Endothelial cell of umbilical vein (primary cell): ENCODE results near the gene SPEN. TPM values are rescaled to one million over a fixed set of nuclear protein-coding genes. Genes with fewer than 3 reads are reported as not detected.

ENCODE experiments used
- BruUV-seq: library from RNA; stranded (reverse); fragments of 400-500 nt; replicated peaks from 2 replicates; lab custom pipeline; 2021; lab: Mats Ljungman, UMichigan
- CTCF ChIA-PET: fragments of 300-600, 350-600 bp; sonication (Branson Sonifier 250); formaldehyde crosslinking; loops from one replicate; lab custom pipeline; 2021; ENCODE audit warnings: antibody characterized with exemption, inconsistent platforms; lab: Charles Lee
- POLR2A ChIA-PET: fragments of 300-600, 350-600 bp; sonication (Branson Sonifier 250); formaldehyde crosslinking; loops from one replicate; lab custom pipeline; 2021; ENCODE audit warnings: antibody characterized with exemption, inconsistent platforms; lab: Charles Lee
- DNase-seq: peaks from one replicate; pipeline ENCODE4 v3.0.0-alpha.2; 2011; ENCODE audit warnings: low read depth, low spot score
- FAIRE-seq: peaks from 2 replicates; lab custom pipeline; 2011; peaks lifted over from hg19 to GRCh38; lab: Jason Lieb, UNC
- H2AFZ ChIP-seq: 2 replicates; pipeline ENCODE4 v1.6.0; 2012; ENCODE audit warnings: low read depth, low read length, control low read depth, inconsistent platforms
- H3K27ac ChIP-seq: 2 replicates; pipeline ENCODE4 v1.5.1; 2011; ENCODE audit warnings: low read depth, mild to moderate bottlenecking, control low read depth, low read length, moderate library complexity; ENCODE audit not compliant: insufficient read depth
- H3K27me3 ChIP-seq, 2 experiments: 2 replicates each; pipeline versions ENCODE4 v1.6.0 to v1.6.1; 2011; ENCODE audit warnings: low read length in 2 of 2, mixed read lengths in 1 of 2; ENCODE audit not compliant: control insufficient read depth in 2 of 2, insufficient read depth in 2 of 2
- H3K36me3 ChIP-seq, 2 experiments: 2 replicates in 1 of 2; 3 replicates in 1 of 2; pipeline ENCODE4 v1.5.1; 2011; ENCODE audit warnings: low read length in 2 of 2, mild to moderate bottlenecking in 1 of 2, moderate library complexity in 1 of 2; ENCODE audit not compliant: control insufficient read depth in 2 of 2, insufficient read depth in 2 of 2; ENCODE audit errors: extremely low read depth in 1 of 2
- H3K4me1 ChIP-seq: 3 replicates; pipeline ENCODE4 v1.5.1; 2011; ENCODE audit warnings: mild to moderate bottlenecking, low read length; ENCODE audit not compliant: control insufficient read depth, insufficient read depth; ENCODE audit errors: extremely low read depth
- H3K4me2 ChIP-seq: 2 replicates; pipeline ENCODE4 v1.6.1; 2011; ENCODE audit warnings: low read length, control low read depth, mixed read lengths; ENCODE audit not compliant: insufficient read depth
- H3K4me3 ChIP-seq, 3 experiments: fragments of 200-600 bp in 1 of 3; sonication (generic), shearing (Covaris generic) in 1 of 3; replicated peaks in 1 of 3; 2 replicates each; pipeline ENCODE4 v1.5.1; 2011 to 2016; ENCODE audit warnings: control low read depth in 3 of 3, low read length in 3 of 3, mild to moderate bottlenecking in 2 of 3, inconsistent platforms in 1 of 3, low read depth in 1 of 3, moderate library complexity in 1 of 3; ENCODE audit not compliant: insufficient read depth in 1 of 3
- H3K79me2 ChIP-seq: 2 replicates; pipeline ENCODE4 v1.6.0; 2012; ENCODE audit warnings: low read length, inconsistent platforms; ENCODE audit not compliant: control insufficient read depth, insufficient read depth
- H3K9ac ChIP-seq: replicated peaks from 2 replicates; pipeline ENCODE3; 2011; ENCODE audit warnings: low read length, control low read depth; ENCODE audit not compliant: insufficient read depth; ENCODE audit errors: extremely low read depth
- H3K9me1 ChIP-seq: replicated peaks from 3 replicates; pipeline ENCODE4 v1.6.0; 2011; ENCODE audit warnings: mild to moderate bottlenecking, low read length; ENCODE audit not compliant: control insufficient read depth, insufficient read depth; ENCODE audit errors: extremely low read depth
- H3K9me3 ChIP-seq: replicated peaks from 2 replicates; pipeline ENCODE4 v1.5.1; 2012; ENCODE audit warnings: low read length, inconsistent platforms; ENCODE audit not compliant: control insufficient read depth, insufficient read depth
- H4K20me1 ChIP-seq: replicated peaks from 2 replicates; pipeline ENCODE3; 2011; ENCODE audit warnings: mild to moderate bottlenecking, low read length; ENCODE audit not compliant: control insufficient read depth, insufficient read depth; ENCODE audit errors: extremely low read depth
- EZH2 ChIP-seq: IDR thresholded peaks from 2 replicates; pipeline ENCODE4 v1.6.1; 2012; ENCODE audit warnings: borderline replicate concordance, low read depth, mild to moderate bottlenecking, moderate library complexity, low read length, inconsistent platforms; ENCODE audit not compliant: severe bottlenecking
- FOS ChIP-seq: IDR thresholded peaks from 2 replicates; pipeline ENCODE4 v1.6.1; 2011; ENCODE audit warnings: mild to moderate bottlenecking, low read length, moderate library complexity, borderline replicate concordance; ENCODE audit not compliant: insufficient read depth
- GATA2 ChIP-seq: IDR thresholded peaks from 2 replicates; pipeline ENCODE4 v1.7.0; 2011; ENCODE audit warnings: low read depth, mild to moderate bottlenecking, moderate library complexity, mixed read lengths, low read length; ENCODE audit not compliant: insufficient read length, insufficient read depth
- JUN ChIP-seq: IDR thresholded peaks from 2 replicates; pipeline ENCODE4 v1.6.1; 2011; ENCODE audit warnings: borderline replicate concordance, low read depth; ENCODE audit not compliant: insufficient read length, insufficient read depth
- MYC ChIP-seq: IDR thresholded peaks from one replicate; pipeline ENCODE4 v1.6.1; 2011; ENCODE audit warnings: mild to moderate bottlenecking, low read depth, low read length
- POLR2A ChIP-seq: IDR thresholded peaks from 2 replicates; pipeline ENCODE4 v1.6.1; 2012; ENCODE audit warnings: low read depth, mild to moderate bottlenecking, control low read depth, low read length
- POLR2AphosphoS5 ChIP-seq: IDR thresholded peaks from 2 replicates; pipeline ENCODE4 v1.6.1; 2012; ENCODE audit warnings: low read depth, mild to moderate bottlenecking, control low read depth, low read length, moderate library complexity; ENCODE audit not compliant: insufficient read depth
- dilution Hi-C: fragments of 300-500 bp; cut with MboI; formaldehyde crosslinking; loops from one replicate; pipeline ENCODE4 v1.15.0; 2019; ENCODE audit warnings: low sequenced_read_pairs; ENCODE audit not compliant: extremely low pct_ligation_motif_present
- intact Hi-C: fragments of 100-400 bp; cut with micrococcal nuclease; formaldehyde crosslinking; loops from one replicate; pipeline ENCODE4 v1.10.0; 2022
- polyA plus RNA-seq, 4 experiments: library from polyadenylated mRNA; depleted of rRNA in 3 of 4; stranded (reverse) in 3 of 4; unstranded in 1 of 4; fragments of >200 nt; gene quantifications; 2 replicates each; pipeline versions ENCODE4 v1.2.1 to v1.2.3, GENCODE V29; 2011 to 2012; ENCODE audit warnings: missing spikeins in 1 of 4
- total RNA-seq: library from RNA; stranded (reverse); gene quantifications from 2 replicates; pipeline ENCODE4 v1.2.3, GENCODE V29; 2021
- TF ChIP-seq, protein P1 (sequence below): IDR thresholded peaks from 2 replicates; pipeline ENCODE4 v1.6.1; 2011; ENCODE audit not compliant: insufficient read depth, insufficient read length
- TF ChIP-seq, protein P2 (sequence below), 2 donors: IDR thresholded peaks; 1 replicate in 1 of 2; 2 replicates in 1 of 2; pipeline ENCODE4 v1.5.1; 2011; ENCODE audit warnings: low read length in 2 of 2, mild to moderate bottlenecking in 2 of 2, moderate library complexity in 2 of 2, control low read depth in 1 of 2, inconsistent platforms in 1 of 2, low read depth in 1 of 2; ENCODE audit not compliant: insufficient read depth in 1 of 2; ENCODE audit errors: extremely low read depth in 1 of 2

SPEN gene
- total and polyA plus RNA-seq, 2 donors (not counting 3 experiments of a cell fraction or from before 2014, with no cell fraction given), result 9.3 to 44.4 TPM

GRCh38 chr1:15949453-15950245 is 102.1 kb downstream of the SPEN start:
- TSS peak; percentile 69 for BruUV-seq
- POLR2A ChIA-PET, result interaction anchor here (0.7 kb wide), 1 partner anchor 26 kb away, joined by 3 read pairs; the partner anchor contains the start of gene ZBTB17
- intact Hi-C loops (loop anchor here (1.0 kb wide), 3 partner anchors 12 to 154 kb away; partner anchors contain the start of gene ZBTB17), dilution Hi-C loops (no loop called here)
- H3K9me1 ChIP-seq, result no peaks in the 10 kb centered on the region
- no peak overlapping the region for H2AFZ ChIP-seq
- DNase-seq, result peak; percentile 92
- CTCF ChIA-PET, result interaction anchor here (0.7 to 2.7 kb wide), 6 partner anchors 8 to 158 kb away, joined by 3 to 16 read pairs (median 6); no protein-coding TSS in a partner anchor
- H3K79me2 ChIP-seq, result peaks cover 33% of the 10 kb centered on the region
- no peak overlapping the region for H3K4me2 ChIP-seq
- H4K20me1 ChIP-seq, result no peaks in the 10 kb centered on the region
- no peak overlapping the region for H3K4me3 ChIP-seq
- TF ChIP-seq, protein P1, sequence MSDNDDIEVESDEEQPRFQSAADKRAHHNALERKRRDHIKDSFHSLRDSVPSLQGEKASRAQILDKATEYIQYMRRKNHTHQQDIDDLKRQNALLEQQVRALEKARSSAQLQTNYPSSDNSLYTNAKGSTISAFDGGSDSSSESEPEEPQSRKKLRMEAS, result peak; percentile 39
- peak; percentile 45 for TF ChIP-seq FOS
- TF ChIP-seq JUN, result no peak
- peak; percentile 48 for TF ChIP-seq MYC
- no peak for TF ChIP-seq GATA2
- no peak for TF ChIP-seq POLR2AphosphoS5
- no peak for TF ChIP-seq POLR2A
- no peak for TF ChIP-seq EZH2
- TF ChIP-seq, protein P2, sequence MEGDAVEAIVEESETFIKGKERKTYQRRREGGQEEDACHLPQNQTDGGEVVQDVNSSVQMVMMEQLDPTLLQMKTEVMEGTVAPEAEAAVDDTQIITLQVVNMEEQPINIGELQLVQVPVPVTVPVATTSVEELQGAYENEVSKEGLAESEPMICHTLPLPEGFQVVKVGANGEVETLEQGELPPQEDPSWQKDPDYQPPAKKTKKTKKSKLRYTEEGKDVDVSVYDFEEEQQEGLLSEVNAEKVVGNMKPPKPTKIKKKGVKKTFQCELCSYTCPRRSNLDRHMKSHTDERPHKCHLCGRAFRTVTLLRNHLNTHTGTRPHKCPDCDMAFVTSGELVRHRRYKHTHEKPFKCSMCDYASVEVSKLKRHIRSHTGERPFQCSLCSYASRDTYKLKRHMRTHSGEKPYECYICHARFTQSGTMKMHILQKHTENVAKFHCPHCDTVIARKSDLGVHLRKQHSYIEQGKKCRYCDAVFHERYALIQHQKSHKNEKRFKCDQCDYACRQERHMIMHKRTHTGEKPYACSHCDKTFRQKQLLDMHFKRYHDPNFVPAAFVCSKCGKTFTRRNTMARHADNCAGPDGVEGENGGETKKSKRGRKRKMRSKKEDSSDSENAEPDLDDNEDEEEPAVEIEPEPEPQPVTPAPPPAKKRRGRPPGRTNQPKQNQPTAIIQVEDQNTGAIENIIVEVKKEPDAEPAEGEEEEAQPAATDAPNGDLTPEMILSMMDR (IDR thresholded peaks at IDR 0.05; ENCODE audit: extremely low read depth in 1 of 2, insufficient read depth in 1 of 2, low read depth in 1 of 2, low read length in 2 of 2), result no peak
- FAIRE-seq, result peak; percentile 91
- peaks cover 60% of the 10 kb centered on the region for H3K4me1 ChIP-seq
- no peaks in the 10 kb centered on the region for H3K9me3 ChIP-seq
- H3K27ac ChIP-seq, result peak overlapping the region; percentile 75
- H3K9ac ChIP-seq, result peak overlapping the region; percentile 57
- H3K27me3 ChIP-seq, result no peaks in the 10 kb centered on the region
- H3K36me3 ChIP-seq, result peaks cover 6 to 31% of the 10 kb centered on the region in 2 experiments
